MCF 10A (cell line): ENCODE results near the gene KATNAL2. TPM values are rescaled to one million over a fixed set of nuclear protein-coding genes. Genes with fewer than 3 reads are reported as not detected.

ENCODE experiments used
- BruUV-seq: library from RNA; stranded (reverse); fragments of 400-500 nt; replicated peaks from 2 replicates; lab custom pipeline; 2021; lab: Mats Ljungman, UMichigan
- CTCF ChIA-PET: fragments of 300-600 bp; sonication (Branson Sonifier 250); formaldehyde crosslinking; extraction: SDS; loops from one replicate; lab custom pipeline; 2021; ENCODE audit warnings: antibody characterized with exemption, inconsistent platforms; lab: Yijun Ruan, JAX
- POLR2A ChIA-PET: fragments of 300-600, 350-650 bp; sonication (Branson Sonifier 250); formaldehyde crosslinking; extraction: SDS; loops from one replicate; lab custom pipeline; 2020; ENCODE audit warnings: antibody characterized with exemption, inconsistent platforms; lab: Yijun Ruan, JAX
- DNase-seq: peaks from one replicate; pipeline ENCODE4 v3.0.0-alpha.2; 2018; ENCODE audit not compliant: unreplicated experiment
- H3K27ac Mint-ChIP-seq: one replicate; pipeline ENCODE4 v1.8.0; 2022; ENCODE audit warnings: mild to moderate bottlenecking, low read depth, mixed read lengths; ENCODE audit not compliant: unreplicated experiment
- H3K27me3 Mint-ChIP-seq: one replicate; pipeline ENCODE4 v1.8.0; 2022; ENCODE audit warnings: mixed read lengths; ENCODE audit not compliant: insufficient read depth, unreplicated experiment
- H3K36me3 Mint-ChIP-seq: one replicate; pipeline ENCODE4 v1.8.0; 2022; ENCODE audit warnings: mild to moderate bottlenecking, moderate library complexity, mixed read lengths; ENCODE audit not compliant: insufficient read depth, unreplicated experiment
- H3K4me1 Mint-ChIP-seq: one replicate; pipeline ENCODE4 v1.8.0; 2022; ENCODE audit warnings: mixed read lengths; ENCODE audit not compliant: insufficient read depth, unreplicated experiment
- H3K4me3 Mint-ChIP-seq: one replicate; pipeline ENCODE4 v1.8.0; 2022; ENCODE audit warnings: mild to moderate bottlenecking, moderate library complexity, mixed read lengths; ENCODE audit not compliant: unreplicated experiment
- H3K9me3 Mint-ChIP-seq: one replicate; pipeline ENCODE4 v1.8.0; 2022; ENCODE audit warnings: mixed read lengths; ENCODE audit not compliant: unreplicated experiment
- CTCF ChIP-seq: fragments of 200-600 bp; IDR thresholded peaks from one replicate; pipeline ENCODE4 v1.8.0; 2022; ENCODE audit warnings: antibody characterized with exemption, mild to moderate bottlenecking; ENCODE audit not compliant: unreplicated experiment
- intact Hi-C: fragments of 100-400 bp; cut with micrococcal nuclease; formaldehyde crosslinking; loops from 2 replicates; pipeline ENCODE4 v1.14.1; 2022
- total RNA-seq: library from RNA; stranded (reverse); gene quantifications from 2 replicates; pipeline ENCODE4 v1.2.3, GENCODE V29; 2022

KATNAL2 gene
- total RNA-seq, 1 experiment from 2014 or later = 2.1 TPM

GRCh38 chr18:47062471-47062870 is 145.1 kb downstream of the KATNAL2 start:
- Mint-ChIP-seq H3K27ac (no peak overlapping the region), H3K9me3 (no peaks in the 10 kb centered on the region), H3K4me1 (no peaks in the 10 kb centered on the region), H3K4me3 (no peak overlapping the region), H3K36me3 (no peaks in the 10 kb centered on the region), H3K27me3 (no peaks in the 10 kb centered on the region)
- DNase-seq = no peak
- CTCF ChIA-PET = interaction anchor here (1.0 kb wide), 1 partner anchor 13 kb away, joined by 4 read pairs; no protein-coding TSS in a partner anchor
- POLR2A ChIA-PET = no interaction called here
- intact Hi-C loops = no loop called here
- no peak for TF ChIP-seq CTCF
- BruUV-seq = no TSS peak

GRCh38 chr18:47063096-47063495 is 145.7 kb downstream of the KATNAL2 start:
- DNase-seq = no peak
- Mint-ChIP-seq H3K27ac (no peak overlapping the region), H3K36me3 (no peaks in the 10 kb centered on the region), H3K27me3 (no peaks in the 10 kb centered on the region), H3K4me3 (no peak overlapping the region), H3K4me1 (no peaks in the 10 kb centered on the region), H3K9me3 (no peaks in the 10 kb centered on the region)
- intact Hi-C loops = no loop called here
- CTCF ChIA-PET = no interaction called here
- no peak for TF ChIP-seq CTCF
- POLR2A ChIA-PET = no interaction called here
- no TSS peak for BruUV-seq

GRCh38 chr18:47067648-47068047 is 150.2 kb downstream of the KATNAL2 start:
- intact Hi-C loops = no loop called here
- no TSS peak for BruUV-seq
- H3K27me3 Mint-ChIP-seq = no peaks in the 10 kb centered on the region
- POLR2A ChIA-PET = no interaction called here
- no peak for TF ChIP-seq CTCF
- no peak for DNase-seq
- H3K4me3 Mint-ChIP-seq = no peak overlapping the region
- H3K4me1 Mint-ChIP-seq = no peaks in the 10 kb centered on the region
- CTCF ChIA-PET = interaction anchor here (1.1 to 3.9 kb wide), 2 partner anchors 14 to 137 kb away, joined by 4 to 20 read pairs; no protein-coding TSS in a partner anchor
- no peak overlapping the region for H3K27ac Mint-ChIP-seq
- no peaks in the 10 kb centered on the region for H3K9me3 Mint-ChIP-seq
- H3K36me3 Mint-ChIP-seq = peaks cover 3% of the 10 kb centered on the region

GRCh38 chr18:47075098-47075883 is 157.9 kb downstream of the KATNAL2 start:
- ChIA-PET POLR2A (interaction anchor here (0.7 to 1.6 kb wide), 8 partner anchors 9 to 116 kb away, joined by 3 to 5 read pairs (median 4); partner anchors contain the start of gene HDHD2), CTCF (interaction anchor here (0.5 to 2.7 kb wide), 4 partner anchors 25 to 673 kb away, joined by 3 to 8 read pairs (median 6); no protein-coding TSS in a partner anchor)
- peak; percentile 76 for DNase-seq
- Mint-ChIP-seq H3K36me3 (peaks cover 5% of the 10 kb centered on the region), H3K4me3 (no peak overlapping the region), H3K27ac (peak overlapping the region; percentile 51), H3K9me3 (no peaks in the 10 kb centered on the region), H3K4me1 (peaks cover 6% of the 10 kb centered on the region), H3K27me3 (no peaks in the 10 kb centered on the region)
- no TSS peak for BruUV-seq
- TF ChIP-seq CTCF = no peak
- intact Hi-C loops = no loop called here
